GM12878 (cell line): Measurements from ENCODE around the gene ANKRD44.

Experiments
- EZH2 ChIP-seq: IDR thresholded peaks from 2 replicates; pipeline ENCODE4 v1.6.1; 2012; ENCODE audit warnings: low read depth, mild to moderate bottlenecking, control low read depth, inconsistent platforms, low read length, borderline replicate concordance; ENCODE audit not compliant: control insufficient read depth
- MAX ChIP-seq: IDR thresholded peaks from 2 replicates; pipeline ENCODE4 v1.6.1; 2012; ENCODE audit warnings: low read depth, low read length, improper control_type of control experiment
- MYC ChIP-seq: IDR thresholded peaks from 2 replicates; pipeline ENCODE4 v1.6.1; 2011; ENCODE audit warnings: mild to moderate bottlenecking, low read length, moderate library complexity, inconsistent platforms; ENCODE audit not compliant: insufficient read depth, insufficient replicate concordance, insufficient read length, severe bottlenecking
- NR2C2 ChIP-seq: IDR thresholded peaks from 2 replicates; pipeline ENCODE4 v1.6.1; 2011; ENCODE audit warnings: borderline replicate concordance, low read depth; ENCODE audit not compliant: control insufficient read depth, insufficient read length
- PML ChIP-seq: IDR thresholded peaks from 2 replicates; pipeline ENCODE4 v1.6.1; 2012; ENCODE audit warnings: low read length, inconsistent platforms
- RBBP5 ChIP-seq: fragments of 200-600 bp; sonication (generic); conservative IDR thresholded peaks from 2 replicates; pipeline ENCODE4 v1.6.1; 2016
- SIN3A ChIP-seq: IDR thresholded peaks from 2 replicates; pipeline ENCODE4 v1.6.1; 2012; ENCODE audit warnings: low read depth, low read length, improper control_type of control experiment
- SPI1 ChIP-seq: IDR thresholded peaks from 2 replicates; pipeline ENCODE4 v1.6.1; 2011; ENCODE audit warnings: low read depth, mild to moderate bottlenecking, low read length, moderate library complexity, borderline replicate concordance; ENCODE audit not compliant: insufficient read depth
- TF ChIP-seq, protein P1 (sequence below), 3 experiments: IDR thresholded peaks in 2 of 3; conservative IDR thresholded peaks in 1 of 3; 2 replicates each; pipeline ENCODE4 v1.5.1; 2011; ENCODE audit warnings: low read depth in 3 of 3, low read length in 3 of 3, mild to moderate bottlenecking in 3 of 3, control low read depth in 2 of 3, moderate library complexity in 2 of 3, inconsistent platforms in 1 of 3, mixed read lengths in 1 of 3; ENCODE audit not compliant: control insufficient read depth in 2 of 3, insufficient read depth in 1 of 3; ENCODE audit errors: extremely low read depth in 1 of 3
- TF ChIP-seq, protein P2 (sequence below): fragments of 450-650 bp; formaldehyde crosslinking; IDR thresholded peaks from 2 replicates; pipeline ENCODE4 v1.5.0; 2022; ENCODE audit warnings: mild to moderate bottlenecking, missing genetic modification characterization

DNA sequence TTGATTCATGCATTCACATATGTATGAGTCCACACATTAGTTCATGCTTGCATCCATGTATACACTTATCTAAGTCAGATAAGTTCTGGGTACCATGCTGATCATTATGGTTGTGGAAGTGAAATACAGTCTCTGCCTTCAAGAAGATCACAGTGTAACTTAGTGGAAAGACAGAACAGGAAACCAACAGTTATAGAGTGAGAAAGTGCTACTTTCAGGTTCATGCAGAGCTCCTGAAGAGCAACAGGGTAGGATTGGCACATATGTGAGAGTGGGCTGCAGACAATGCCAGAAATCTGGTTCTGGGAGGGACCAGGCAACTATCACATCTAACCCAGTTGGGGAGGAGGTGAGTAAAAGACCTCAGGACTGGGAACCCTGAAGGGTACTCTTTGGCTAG is 348.7 kb downstream of the ANKRD44 start:
- no peak for TF ChIP-seq RBBP5
- TF ChIP-seq, protein P1, sequence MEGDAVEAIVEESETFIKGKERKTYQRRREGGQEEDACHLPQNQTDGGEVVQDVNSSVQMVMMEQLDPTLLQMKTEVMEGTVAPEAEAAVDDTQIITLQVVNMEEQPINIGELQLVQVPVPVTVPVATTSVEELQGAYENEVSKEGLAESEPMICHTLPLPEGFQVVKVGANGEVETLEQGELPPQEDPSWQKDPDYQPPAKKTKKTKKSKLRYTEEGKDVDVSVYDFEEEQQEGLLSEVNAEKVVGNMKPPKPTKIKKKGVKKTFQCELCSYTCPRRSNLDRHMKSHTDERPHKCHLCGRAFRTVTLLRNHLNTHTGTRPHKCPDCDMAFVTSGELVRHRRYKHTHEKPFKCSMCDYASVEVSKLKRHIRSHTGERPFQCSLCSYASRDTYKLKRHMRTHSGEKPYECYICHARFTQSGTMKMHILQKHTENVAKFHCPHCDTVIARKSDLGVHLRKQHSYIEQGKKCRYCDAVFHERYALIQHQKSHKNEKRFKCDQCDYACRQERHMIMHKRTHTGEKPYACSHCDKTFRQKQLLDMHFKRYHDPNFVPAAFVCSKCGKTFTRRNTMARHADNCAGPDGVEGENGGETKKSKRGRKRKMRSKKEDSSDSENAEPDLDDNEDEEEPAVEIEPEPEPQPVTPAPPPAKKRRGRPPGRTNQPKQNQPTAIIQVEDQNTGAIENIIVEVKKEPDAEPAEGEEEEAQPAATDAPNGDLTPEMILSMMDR (IDR thresholded peaks at IDR 0.05 in 2 of 3, conservative IDR thresholded peaks at IDR 0.05 in 1 of 3; ENCODE audit: control insufficient read depth in 2 of 3, extremely low read depth in 1 of 3, insufficient read depth in 1 of 3, low read depth in 3 of 3, low read length in 3 of 3): no peak
- no peak for TF ChIP-seq PML
- TF ChIP-seq SIN3A: no peak
- TF ChIP-seq MYC: no peak
- no peak for TF ChIP-seq NR2C2
- TF ChIP-seq, protein P2, sequence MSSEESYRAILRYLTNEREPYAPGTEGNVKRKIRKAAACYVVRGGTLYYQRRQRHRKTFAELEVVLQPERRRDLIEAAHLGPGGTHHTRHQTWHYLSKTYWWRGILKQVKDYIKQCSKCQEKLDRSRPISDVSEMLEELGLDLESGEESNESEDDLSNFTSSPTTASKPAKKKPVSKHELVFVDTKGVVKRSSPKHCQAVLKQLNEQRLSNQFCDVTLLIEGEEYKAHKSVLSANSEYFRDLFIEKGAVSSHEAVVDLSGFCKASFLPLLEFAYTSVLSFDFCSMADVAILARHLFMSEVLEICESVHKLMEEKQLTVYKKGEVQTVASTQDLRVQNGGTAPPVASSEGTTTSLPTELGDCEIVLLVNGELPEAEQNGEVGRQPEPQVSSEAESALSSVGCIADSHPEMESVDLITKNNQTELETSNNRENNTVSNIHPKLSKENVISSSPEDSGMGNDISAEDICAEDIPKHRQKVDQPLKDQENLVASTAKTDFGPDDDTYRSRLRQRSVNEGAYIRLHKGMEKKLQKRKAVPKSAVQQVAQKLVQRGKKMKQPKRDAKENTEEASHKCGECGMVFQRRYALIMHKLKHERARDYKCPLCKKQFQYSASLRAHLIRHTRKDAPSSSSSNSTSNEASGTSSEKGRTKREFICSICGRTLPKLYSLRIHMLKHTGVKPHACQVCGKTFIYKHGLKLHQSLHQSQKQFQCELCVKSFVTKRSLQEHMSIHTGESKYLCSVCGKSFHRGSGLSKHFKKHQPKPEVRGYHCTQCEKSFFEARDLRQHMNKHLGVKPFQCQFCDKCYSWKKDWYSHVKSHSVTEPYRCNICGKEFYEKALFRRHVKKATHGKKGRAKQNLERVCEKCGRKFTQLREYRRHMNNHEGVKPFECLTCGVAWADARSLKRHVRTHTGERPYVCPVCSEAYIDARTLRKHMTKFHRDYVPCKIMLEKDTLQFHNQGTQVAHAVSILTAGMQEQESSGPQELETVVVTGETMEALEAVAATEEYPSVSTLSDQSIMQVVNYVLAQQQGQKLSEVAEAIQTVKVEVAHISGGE: no peak
- no peak for TF ChIP-seq SPI1
- TF ChIP-seq MAX: no peak
- no peak for TF ChIP-seq EZH2
